HFFc6 (cell line): ENCODE measurements around the gene FAM98A. TPM values are rescaled to one million over a fixed set of nuclear protein-coding genes. Genes with fewer than 3 reads are reported as not detected.

ENCODE experiments used
- DNase-seq: peaks from one replicate; pipeline ENCODE4 v3.0.0-alpha.2; 2018
- H3K27ac Mint-ChIP-seq: 2 replicates; pipeline ENCODE4 v1.8.0; 2020; ENCODE audit warnings: mild to moderate bottlenecking, mixed read lengths
- H3K27me3 Mint-ChIP-seq: 2 replicates; pipeline ENCODE4 v1.8.0; 2021; ENCODE audit warnings: mild to moderate bottlenecking, moderate library complexity, mixed read lengths; ENCODE audit not compliant: insufficient read depth
- H3K36me3 Mint-ChIP-seq: 2 replicates; pipeline ENCODE4 v1.8.0; 2021; ENCODE audit warnings: low read depth, mixed read lengths
- H3K4me1 Mint-ChIP-seq: 2 replicates; pipeline ENCODE4 v1.8.0; 2020; ENCODE audit warnings: low read depth, mixed read lengths
- H3K4me3 Mint-ChIP-seq: 2 replicates; pipeline ENCODE4 v1.8.0; 2020; ENCODE audit warnings: mild to moderate bottlenecking, moderate library complexity, mixed read lengths
- H3K9me3 Mint-ChIP-seq: 2 replicates; pipeline ENCODE4 v1.8.0; 2020; ENCODE audit warnings: mild to moderate bottlenecking, mixed read lengths
- total RNA-seq, 6 experiments: library from RNA; stranded (reverse); fragmentation: NEBNext Ultra II Directional; extraction: Animal tissue kit (Norgen Biotek cat#: 25700); gene quantifications; 2 replicates in 1 of 6; 3 replicates in 5 of 6; pipeline ENCODE4 v1.2.3, GENCODE V29; 2021
- TF ChIP-seq, protein P1 (sequence below): fragments of 200-600 bp; sonication (generic); IDR thresholded peaks from 2 replicates; pipeline ENCODE4 v1.5.0; 2021; ENCODE audit warnings: antibody characterized with exemption, mild to moderate bottlenecking

The FAM98A gene
- total RNA-seq, 6 experiments from 2014 or later, result 144 to 178 (median 167) TPM

DNA sequence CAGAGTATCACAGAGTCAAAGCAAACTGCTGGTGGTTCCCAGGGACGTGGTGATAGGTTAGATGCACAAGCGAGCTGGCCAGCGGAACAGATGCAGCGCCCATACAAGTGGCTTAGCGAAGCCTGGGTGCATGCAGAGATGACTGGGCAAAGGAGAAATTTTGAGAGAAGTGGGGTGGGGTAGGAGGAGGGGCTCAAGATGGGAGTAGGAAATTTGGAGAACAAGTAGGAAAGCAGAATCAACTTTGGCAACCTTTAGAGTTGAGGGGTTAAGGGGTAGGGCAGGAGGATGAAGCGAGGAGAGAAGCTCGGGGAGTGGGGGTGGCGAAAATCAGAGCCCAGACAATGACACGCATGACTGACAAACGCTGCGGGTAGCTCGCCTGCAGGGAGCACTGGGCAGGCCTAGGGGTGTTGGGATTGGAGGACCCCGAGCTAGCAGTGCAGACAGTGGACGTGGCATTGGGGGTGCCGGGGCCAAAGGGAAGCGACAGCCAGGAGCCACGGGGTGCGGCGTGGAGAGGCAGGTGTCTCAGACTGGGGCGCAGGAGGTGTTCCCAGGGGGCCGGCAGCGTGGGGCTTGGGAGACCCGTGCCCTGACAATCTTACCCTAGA, 431 bp downstream of the FAM98A start:
- H3K27me3 Mint-ChIP-seq, result peaks cover 5% of the 10 kb centered on the region; the same call in 1 of the 2 replicates
- peak overlapping the region; percentile 94 for H3K4me3 Mint-ChIP-seq
- no peaks in the 10 kb centered on the region for H3K9me3 Mint-ChIP-seq
- H3K27ac Mint-ChIP-seq, result peak overlapping the region; percentile 95
- H3K4me1 Mint-ChIP-seq, result peaks cover 46% of the 10 kb centered on the region
- peaks cover 14% of the 10 kb centered on the region for H3K36me3 Mint-ChIP-seq
- TF ChIP-seq, protein P1, sequence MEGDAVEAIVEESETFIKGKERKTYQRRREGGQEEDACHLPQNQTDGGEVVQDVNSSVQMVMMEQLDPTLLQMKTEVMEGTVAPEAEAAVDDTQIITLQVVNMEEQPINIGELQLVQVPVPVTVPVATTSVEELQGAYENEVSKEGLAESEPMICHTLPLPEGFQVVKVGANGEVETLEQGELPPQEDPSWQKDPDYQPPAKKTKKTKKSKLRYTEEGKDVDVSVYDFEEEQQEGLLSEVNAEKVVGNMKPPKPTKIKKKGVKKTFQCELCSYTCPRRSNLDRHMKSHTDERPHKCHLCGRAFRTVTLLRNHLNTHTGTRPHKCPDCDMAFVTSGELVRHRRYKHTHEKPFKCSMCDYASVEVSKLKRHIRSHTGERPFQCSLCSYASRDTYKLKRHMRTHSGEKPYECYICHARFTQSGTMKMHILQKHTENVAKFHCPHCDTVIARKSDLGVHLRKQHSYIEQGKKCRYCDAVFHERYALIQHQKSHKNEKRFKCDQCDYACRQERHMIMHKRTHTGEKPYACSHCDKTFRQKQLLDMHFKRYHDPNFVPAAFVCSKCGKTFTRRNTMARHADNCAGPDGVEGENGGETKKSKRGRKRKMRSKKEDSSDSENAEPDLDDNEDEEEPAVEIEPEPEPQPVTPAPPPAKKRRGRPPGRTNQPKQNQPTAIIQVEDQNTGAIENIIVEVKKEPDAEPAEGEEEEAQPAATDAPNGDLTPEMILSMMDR, result no peak
- peak; percentile 34 for DNase-seq

DNA sequence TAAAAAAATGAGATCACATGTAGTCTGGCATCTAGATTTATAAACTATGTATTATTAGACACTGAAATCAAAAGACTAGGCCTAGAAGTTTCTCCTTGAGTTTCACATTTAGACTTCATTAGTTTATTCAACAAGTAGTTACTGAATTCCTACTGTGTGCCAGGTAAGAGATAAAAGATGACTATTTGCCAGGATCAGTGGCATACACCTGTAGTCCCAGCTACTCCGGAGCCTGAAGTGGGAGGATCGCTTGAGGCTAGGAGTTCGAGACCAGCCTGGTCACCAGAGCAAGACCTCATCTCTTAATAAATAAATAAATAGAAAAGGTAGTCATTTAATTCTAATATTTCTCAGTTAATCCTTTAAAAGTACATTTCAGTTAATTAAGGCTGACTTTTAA, 2.1 kb downstream of the FAM98A start:
- peaks cover 2% of the 10 kb centered on the region for H3K27me3 Mint-ChIP-seq
- H3K4me3 Mint-ChIP-seq, result peak overlapping the region; percentile 94
- H3K4me1 Mint-ChIP-seq, result peaks cover 52% of the 10 kb centered on the region
- no peak for DNase-seq
- H3K27ac Mint-ChIP-seq, result peak overlapping the region; percentile 56; the same call in 1 of the 2 replicates
- TF ChIP-seq, protein P1, result no peak
- no peaks in the 10 kb centered on the region for H3K9me3 Mint-ChIP-seq
- peaks cover 27% of the 10 kb centered on the region for H3K36me3 Mint-ChIP-seq

DNA sequence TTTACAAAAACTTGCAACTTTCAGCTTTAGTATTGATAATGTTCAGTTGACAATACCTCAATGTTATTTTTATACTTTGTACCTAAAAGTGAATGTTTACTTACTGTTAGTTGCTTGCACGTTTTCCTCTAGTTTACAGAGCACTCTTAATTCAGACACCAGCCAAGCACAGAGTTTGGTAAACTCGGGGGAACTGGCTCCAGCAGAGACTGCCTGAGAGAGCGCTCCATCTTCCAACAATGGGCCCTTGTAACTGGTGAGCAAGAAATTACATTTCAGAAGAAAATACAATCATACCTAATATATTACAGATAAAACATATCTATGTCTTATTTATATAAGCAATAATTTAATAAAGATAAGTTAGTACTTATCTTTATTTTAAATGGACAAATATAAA, 3.7 kb downstream of the FAM98A start:
- peaks cover 2% of the 10 kb centered on the region for H3K27me3 Mint-ChIP-seq
- no peaks in the 10 kb centered on the region for H3K9me3 Mint-ChIP-seq
- H3K27ac Mint-ChIP-seq, result no peak overlapping the region
- no peak for DNase-seq
- TF ChIP-seq, protein P1, result no peak
- H3K4me1 Mint-ChIP-seq, result peaks cover 61% of the 10 kb centered on the region
- H3K4me3 Mint-ChIP-seq, result no peak overlapping the region
- H3K36me3 Mint-ChIP-seq, result peaks cover 36% of the 10 kb centered on the region

DNA sequence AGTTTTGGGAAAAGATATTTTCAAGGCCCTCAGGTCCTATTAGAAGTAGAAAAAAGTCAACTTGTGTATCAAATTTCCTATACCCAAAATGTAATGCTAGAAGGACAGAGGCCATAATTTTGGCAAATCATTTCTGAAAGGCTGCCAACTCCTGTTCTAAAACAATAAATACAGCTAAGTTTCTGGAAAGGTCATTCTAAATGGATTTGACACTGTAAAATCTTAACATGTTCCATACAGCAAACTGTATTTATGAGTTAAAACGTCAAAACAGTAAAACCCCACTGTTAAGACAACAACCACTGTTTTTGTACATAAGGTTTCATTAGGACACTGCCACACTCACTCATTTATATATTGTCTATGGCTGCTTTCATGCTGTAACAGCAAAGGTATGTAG, 9.7 kb downstream of the FAM98A start:
- Mint-ChIP-seq H3K4me1 (peaks cover 47% of the 10 kb centered on the region), H3K36me3 (peaks cover 55% of the 10 kb centered on the region), H3K9me3 (no peaks in the 10 kb centered on the region), H3K27me3 (peaks cover 2% of the 10 kb centered on the region), H3K4me3 (no peak overlapping the region), H3K27ac (no peak overlapping the region)
- no peak for DNase-seq
- TF ChIP-seq, protein P1, result no peak

DNA sequence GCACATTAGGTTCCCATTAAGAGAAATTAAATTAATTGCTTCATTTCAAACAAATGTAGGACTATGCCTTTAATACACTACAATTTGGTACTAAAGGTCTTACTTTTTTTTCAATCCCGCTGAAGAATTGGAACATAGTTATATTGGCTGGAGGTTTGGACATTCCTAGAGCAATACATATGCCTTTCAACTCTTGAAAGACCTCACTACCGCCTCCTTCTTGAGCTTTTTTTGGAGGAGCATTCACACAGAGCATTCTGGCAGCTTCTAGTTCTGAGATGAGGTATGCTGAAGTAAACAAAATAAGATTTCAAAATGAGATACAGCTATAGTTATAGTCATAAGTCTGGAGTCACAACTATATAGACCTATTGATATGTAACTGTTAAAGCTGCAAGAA, 10.9 kb downstream of the FAM98A start:
- Mint-ChIP-seq H3K36me3 (peaks cover 47% of the 10 kb centered on the region), H3K27me3 (no peaks in the 10 kb centered on the region; the same call in none of the 2 replicates), H3K4me1 (peaks cover 42% of the 10 kb centered on the region), H3K27ac (peak overlapping the region; percentile 33; the same call in 1 of the 2 replicates), H3K4me3 (no peak overlapping the region), H3K9me3 (no peaks in the 10 kb centered on the region)
- DNase-seq, result no peak
- TF ChIP-seq, protein P1, result no peak
